ENCODE measurements around the gene ZDHHC11. TPM values are rescaled to one million over a fixed set of nuclear protein-coding genes. Genes with fewer than 3 reads are reported as not detected.
"Not testable (repeated sequence)": the region's sequence is repeated elsewhere in the genome, so short reads cannot be mapped to it uniquely, and the experiment has no call there.

Gene ZDHHC11
- total RNA-seq, 1 donor from 2014 or later, result 47.6 TPM

- Mint-ChIP-seq H3K27ac (no peak overlapping the region), H3K4me3 (ENCODE audit: low read depth) (no peak overlapping the region), H3K9me3 (ENCODE audit: low read depth) (peaks cover 4% of the 10 kb centered on the region), H3K36me3 (ENCODE audit: insufficient read depth) (peaks cover 22% of the 10 kb centered on the region), H3K27me3 (no peaks in the 10 kb centered on the region), H3K4me1 (ENCODE audit: low read depth) (no peaks in the 10 kb centered on the region)
- TF ChIP-seq CTCF (IDR thresholded peaks at IDR 0.05; ENCODE audit: unreplicated experiment), result no peak
- no peak for DNase-seq (ENCODE audit: low spot score, unreplicated experiment)
Measured at GRCh38 chr5:816176-816575, 34.6 kb downstream of the ZDHHC11 start.

- Mint-ChIP-seq H3K36me3 (ENCODE audit: insufficient read depth) (peaks cover 22% of the 10 kb centered on the region), H3K4me3 (ENCODE audit: low read depth) (no peak overlapping the region), H3K4me1 (ENCODE audit: low read depth) (no peaks in the 10 kb centered on the region), H3K9me3 (ENCODE audit: low read depth) (peaks cover 4% of the 10 kb centered on the region), H3K27me3 (no peaks in the 10 kb centered on the region), H3K27ac (no peak overlapping the region)
- no peak for TF ChIP-seq CTCF (IDR thresholded peaks at IDR 0.05; ENCODE audit: unreplicated experiment)
- DNase-seq (ENCODE audit: low spot score, unreplicated experiment), result no peak
Measured at GRCh38 chr5:815449-815848, 35.3 kb downstream of the ZDHHC11 start.

GRCh38 chr5:813575-813974 is 37.2 kb downstream of the ZDHHC11 start:
- H3K9me3 Mint-ChIP-seq (ENCODE audit: low read depth); H3K4me1 Mint-ChIP-seq (ENCODE audit: low read depth); DNase-seq (ENCODE audit: low spot score, unreplicated experiment); H3K27me3 Mint-ChIP-seq; H3K4me3 Mint-ChIP-seq (ENCODE audit: low read depth); H3K27ac Mint-ChIP-seq: not testable (repeated sequence)
- peaks cover 18% of the 10 kb centered on the region for H3K36me3 Mint-ChIP-seq (ENCODE audit: insufficient read depth)

- H3K36me3 Mint-ChIP-seq (ENCODE audit: insufficient read depth), result peaks cover 10% of the 10 kb centered on the region
- not testable (repeated sequence) for DNase-seq (ENCODE audit: low spot score, unreplicated experiment); H3K4me1 Mint-ChIP-seq (ENCODE audit: low read depth); H3K9me3 Mint-ChIP-seq (ENCODE audit: low read depth); H3K27ac Mint-ChIP-seq; H3K4me3 Mint-ChIP-seq (ENCODE audit: low read depth); H3K27me3 Mint-ChIP-seq
Measured at GRCh38 chr5:811384-811783, 39.4 kb downstream of the ZDHHC11 start.

GRCh38 chr5:807719-808514 is 42.9 kb downstream of the ZDHHC11 start:
- not testable (repeated sequence) for H3K4me3 Mint-ChIP-seq (ENCODE audit: low read depth); H3K4me1 Mint-ChIP-seq (ENCODE audit: low read depth); H3K36me3 Mint-ChIP-seq (ENCODE audit: insufficient read depth); DNase-seq (ENCODE audit: low spot score, unreplicated experiment); H3K27me3 Mint-ChIP-seq; H3K27ac Mint-ChIP-seq
- peaks cover 11% of the 10 kb centered on the region for H3K9me3 Mint-ChIP-seq (ENCODE audit: low read depth)

- Mint-ChIP-seq H3K4me1 (ENCODE audit: low read depth) (no peaks in the 10 kb centered on the region), H3K27me3 (no peaks in the 10 kb centered on the region), H3K27ac (no peak overlapping the region), H3K9me3 (ENCODE audit: low read depth) (peaks cover 11% of the 10 kb centered on the region), H3K36me3 (ENCODE audit: insufficient read depth) (peaks cover 13% of the 10 kb centered on the region), H3K4me3 (ENCODE audit: low read depth) (no peak overlapping the region)
- no peak for DNase-seq (ENCODE audit: low spot score, unreplicated experiment)
- TF ChIP-seq CTCF (IDR thresholded peaks at IDR 0.05; ENCODE audit: unreplicated experiment), result no peak
Measured at GRCh38 chr5:801472-801871, 49.3 kb downstream of the ZDHHC11 start.

- not testable (repeated sequence) for DNase-seq (ENCODE audit: low spot score, unreplicated experiment); H3K27me3 Mint-ChIP-seq; H3K4me1 Mint-ChIP-seq (ENCODE audit: low read depth); H3K27ac Mint-ChIP-seq; H3K4me3 Mint-ChIP-seq (ENCODE audit: low read depth)
- peaks cover 11% of the 10 kb centered on the region for H3K9me3 Mint-ChIP-seq (ENCODE audit: low read depth)
- H3K36me3 Mint-ChIP-seq (ENCODE audit: insufficient read depth), result peaks cover 13% of the 10 kb centered on the region
Measured at GRCh38 chr5:801055-801454, 49.7 kb downstream of the ZDHHC11 start.

- Mint-ChIP-seq H3K9me3 (ENCODE audit: low read depth) (peaks cover 13% of the 10 kb centered on the region), H3K36me3 (ENCODE audit: insufficient read depth) (peaks cover 20% of the 10 kb centered on the region)
- not testable (repeated sequence) for H3K4me3 Mint-ChIP-seq (ENCODE audit: low read depth); H3K27ac Mint-ChIP-seq; DNase-seq (ENCODE audit: low spot score, unreplicated experiment); H3K27me3 Mint-ChIP-seq; H3K4me1 Mint-ChIP-seq (ENCODE audit: low read depth)
Measured at GRCh38 chr5:798505-799138, 52.2 kb downstream of the ZDHHC11 start.

GRCh38 chr5:797986-798385 is 52.8 kb downstream of the ZDHHC11 start:
- not testable (repeated sequence) for H3K27me3 Mint-ChIP-seq; DNase-seq (ENCODE audit: low spot score, unreplicated experiment)

GRCh38 chr5:795873-796272 is 54.9 kb downstream of the ZDHHC11 start:
- DNase-seq (ENCODE audit: low spot score, unreplicated experiment); H3K4me1 Mint-ChIP-seq (ENCODE audit: low read depth); H3K27me3 Mint-ChIP-seq; H3K4me3 Mint-ChIP-seq (ENCODE audit: low read depth); H3K27ac Mint-ChIP-seq: not testable (repeated sequence)
- Mint-ChIP-seq H3K36me3 (ENCODE audit: insufficient read depth) (peaks cover 26% of the 10 kb centered on the region), H3K9me3 (ENCODE audit: low read depth) (peaks cover 32% of the 10 kb centered on the region)

More at GRCh38 chr5:797986-798385, 52.8 kb downstream of the ZDHHC11 start:
- H3K4me3 Mint-ChIP-seq (ENCODE audit: low read depth); H3K4me1 Mint-ChIP-seq (ENCODE audit: low read depth); H3K27ac Mint-ChIP-seq: not testable (repeated sequence)
- peaks cover 16% of the 10 kb centered on the region for H3K9me3 Mint-ChIP-seq (ENCODE audit: low read depth)
- peaks cover 23% of the 10 kb centered on the region for H3K36me3 Mint-ChIP-seq (ENCODE audit: insufficient read depth)
